WERI-Rb-1 (cell line): ENCODE measurements around the gene FGG.

Source experiments
- DNase-seq: peaks from one replicate; pipeline ENCODE4 v3.0.0-alpha.2; 2020
- H3K27ac ChIP-seq: fragments of 250-450 bp; sonication (Bioruptor Pico); 2 replicates; pipeline ENCODE4 v1.5.1; 2020; ENCODE audit warnings: mild to moderate bottlenecking, moderate library complexity
- H3K27me3 ChIP-seq: fragments of 250-450 bp; sonication (Bioruptor Pico); 2 replicates; pipeline ENCODE4 v1.5.1; 2021; ENCODE audit warnings: mild to moderate bottlenecking, low read depth, moderate library complexity; ENCODE audit not compliant: insufficient read depth, severe bottlenecking
- H3K36me3 ChIP-seq: fragments of 250-450 bp; sonication (Bioruptor Pico); 2 replicates; pipeline ENCODE4 v1.5.1; 2020; ENCODE audit warnings: mild to moderate bottlenecking, moderate library complexity
- H3K4me3 ChIP-seq: 2 replicates; pipeline ENCODE4 v1.5.1; 2011; ENCODE audit warnings: low read depth, mild to moderate bottlenecking, control low read depth, low read length
- H3K9me3 ChIP-seq: fragments of 250-450 bp; sonication (Bioruptor Pico); 2 replicates; pipeline ENCODE4 v1.5.1; 2021; ENCODE audit warnings: mild to moderate bottlenecking, moderate library complexity; ENCODE audit not compliant: severe bottlenecking
- CTCF ChIP-seq: IDR thresholded peaks from 2 replicates; pipeline ENCODE4 v1.5.1; 2011; ENCODE audit warnings: low read depth, mild to moderate bottlenecking, control low read depth, inconsistent platforms, low read length

FGG gene

GRCh38 chr4:154610582-154610981 is 1.9 kb downstream of the FGG start:
- H3K4me3 ChIP-seq: no peak overlapping the region
- no peaks in the 10 kb centered on the region for H3K9me3 ChIP-seq
- H3K36me3 ChIP-seq: no peaks in the 10 kb centered on the region
- DNase-seq: no peak
- no peak for TF ChIP-seq CTCF
- H3K27ac ChIP-seq: no peak overlapping the region
- no peaks in the 10 kb centered on the region for H3K27me3 ChIP-seq

GRCh38 chr4:154609532-154609931 is 2.9 kb downstream of the FGG start:
- no peak overlapping the region for H3K4me3 ChIP-seq
- no peak for DNase-seq
- H3K9me3 ChIP-seq: no peaks in the 10 kb centered on the region
- H3K27me3 ChIP-seq: no peaks in the 10 kb centered on the region
- H3K27ac ChIP-seq: no peak overlapping the region
- no peak for TF ChIP-seq CTCF
- no peaks in the 10 kb centered on the region for H3K36me3 ChIP-seq

- TF ChIP-seq CTCF: no peak
- H3K36me3 ChIP-seq: no peaks in the 10 kb centered on the region
- no peak overlapping the region for H3K4me3 ChIP-seq
- no peaks in the 10 kb centered on the region for H3K9me3 ChIP-seq
- H3K27me3 ChIP-seq: no peaks in the 10 kb centered on the region
- no peak overlapping the region for H3K27ac ChIP-seq
- no peak for DNase-seq
These were observed 3.8 kb downstream of the FGG start for GRCh38 chr4:154608361-154609252.

- H3K36me3 ChIP-seq: no peaks in the 10 kb centered on the region
These were observed 5.4 kb downstream of the FGG start for GRCh38 chr4:154606728-154607723.

GRCh38 chr4:154604696-154605200 is 7.7 kb downstream of the FGG start:
- Histone ChIP-seq H3K27me3 (no peaks in the 10 kb centered on the region), H3K36me3 (no peaks in the 10 kb centered on the region), H3K9me3 (no peaks in the 10 kb centered on the region), H3K27ac (no peak overlapping the region), H3K4me3 (no peak overlapping the region)
- no peak for TF ChIP-seq CTCF
- no peak for DNase-seq

More at GRCh38 chr4:154606728-154607723, 5.4 kb downstream of the FGG start:
- Histone ChIP-seq H3K27me3 (no peaks in the 10 kb centered on the region), H3K4me3 (no peak overlapping the region), H3K9me3 (no peaks in the 10 kb centered on the region), H3K27ac (no peak overlapping the region)
- no peak for TF ChIP-seq CTCF
- DNase-seq: no peak
